NCI-H146 (cell line): Measurements from ENCODE around the gene HAPLN1.

ENCODE experiments used
- DNase-seq: peaks from one replicate; lab custom pipeline; 2025; lab: John Stamatoyannopoulos, UW

The HAPLN1 gene

DNA sequence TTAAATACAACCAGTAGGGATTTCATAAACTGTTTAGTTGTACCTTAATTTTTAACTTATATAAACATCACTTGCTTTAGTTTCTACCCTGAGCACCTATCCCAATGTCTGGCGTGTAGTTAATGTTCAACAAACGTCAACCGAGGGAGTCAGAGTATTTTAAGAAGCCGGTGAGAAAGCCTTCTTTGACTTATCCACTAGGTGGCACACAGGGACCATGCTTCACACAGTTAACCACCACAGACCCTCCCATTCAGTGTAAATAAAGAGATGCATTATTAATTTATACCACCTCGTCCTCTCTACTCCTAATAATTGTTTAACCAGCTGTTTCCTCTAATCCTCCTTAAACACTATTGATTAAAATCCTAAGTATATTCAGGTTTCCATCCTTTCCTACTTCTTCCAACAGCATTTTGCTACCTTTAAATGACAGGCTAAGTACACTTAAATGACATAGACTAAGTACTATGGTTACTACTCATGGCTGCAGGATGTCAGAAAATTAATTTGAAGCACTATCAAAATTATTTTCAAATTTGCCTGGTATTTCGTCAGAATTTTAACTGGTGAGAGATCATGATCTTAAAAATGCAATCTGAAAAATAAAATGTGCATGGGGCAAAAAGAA lies 2.3 kb downstream of the HAPLN1 start:
- peak; percentile 69 for DNase-seq

DNA sequence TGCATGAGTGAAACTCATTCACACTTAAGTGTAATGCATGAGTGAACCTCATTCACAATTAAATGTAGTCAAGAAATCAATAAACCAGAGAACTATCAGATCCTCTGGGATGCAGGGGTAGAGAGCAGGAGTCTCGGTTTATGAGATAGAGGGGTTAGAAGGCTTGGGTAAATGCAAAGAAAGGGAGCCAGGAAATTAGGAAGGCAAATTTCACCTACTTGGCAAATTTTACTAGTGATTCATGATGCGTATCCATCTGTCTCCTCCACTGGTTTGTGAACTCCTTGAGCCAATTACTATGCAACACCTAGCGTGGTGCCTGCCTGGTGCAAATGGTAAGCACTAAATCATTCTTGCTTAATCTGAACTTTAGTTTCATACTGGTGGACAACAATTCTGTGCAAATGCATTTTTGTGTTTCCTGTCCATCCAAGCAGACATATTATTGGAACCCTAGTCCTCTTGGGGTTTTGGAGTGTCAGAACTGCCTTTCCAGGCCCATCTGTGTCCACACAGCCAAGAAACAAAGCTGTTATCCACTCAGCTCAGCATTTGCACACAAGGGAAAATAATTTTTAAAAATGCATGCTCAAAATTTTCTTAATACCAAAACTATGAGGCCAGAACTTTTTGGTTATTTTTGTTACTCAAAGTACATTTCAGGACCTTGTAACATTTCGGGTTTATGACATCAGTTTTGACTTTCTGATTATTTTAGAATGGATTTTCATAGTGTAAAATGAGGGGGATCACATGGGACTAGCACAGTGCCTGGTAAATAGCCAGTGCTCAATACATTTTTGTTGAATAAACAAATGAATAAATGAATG lies 5.2 kb downstream of the HAPLN1 start:
- DNase-seq = no peak

DNA sequence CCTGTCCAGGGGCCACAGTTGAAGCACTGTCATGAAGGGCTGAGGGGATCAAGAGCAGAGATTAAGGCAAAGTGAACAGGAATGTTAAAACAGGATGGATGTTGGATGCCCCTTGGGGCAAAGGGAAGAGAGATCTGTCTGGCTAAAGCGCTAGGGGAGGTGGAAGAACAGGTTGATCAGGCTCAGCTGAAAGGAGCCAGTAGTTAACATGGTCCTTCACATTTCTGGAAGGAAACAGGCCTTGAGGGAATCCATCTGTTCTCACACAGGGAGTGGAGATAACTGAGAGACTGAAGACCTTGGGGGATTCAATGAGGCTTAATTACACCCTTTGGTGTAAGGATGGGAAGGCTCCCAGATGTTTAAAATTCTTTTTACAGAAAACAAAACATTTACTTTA lies 5.8 kb downstream of the HAPLN1 start:
- DNase-seq = no peak

DNA sequence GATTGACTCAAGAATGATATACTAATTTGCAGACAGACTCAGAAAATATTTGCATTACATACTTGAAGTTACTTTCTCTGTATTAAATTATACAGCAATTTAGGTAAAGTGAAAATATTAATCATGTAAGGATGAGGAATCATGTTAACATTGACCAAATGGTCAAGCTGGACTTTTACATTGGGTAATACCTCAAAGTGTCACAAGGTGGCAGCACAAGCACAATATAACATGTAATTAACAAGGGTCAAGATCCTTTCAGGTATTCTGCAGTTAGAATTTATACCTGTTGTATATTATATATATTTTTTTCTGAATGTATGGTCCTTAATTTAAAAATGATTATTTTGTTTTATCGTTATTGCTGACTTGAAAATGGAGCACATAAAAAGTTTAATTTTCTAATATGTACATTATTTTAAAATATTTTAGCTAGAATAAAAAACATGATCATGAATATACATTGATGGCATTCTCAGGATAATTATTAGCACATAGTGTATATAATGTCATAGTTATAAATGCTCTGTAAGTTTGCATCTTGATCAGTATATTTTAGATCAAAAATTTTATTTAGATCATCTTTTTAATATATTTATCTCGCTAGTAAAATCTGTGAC lies 8.6 kb downstream of the HAPLN1 start:
- DNase-seq = peak; percentile 44

DNA sequence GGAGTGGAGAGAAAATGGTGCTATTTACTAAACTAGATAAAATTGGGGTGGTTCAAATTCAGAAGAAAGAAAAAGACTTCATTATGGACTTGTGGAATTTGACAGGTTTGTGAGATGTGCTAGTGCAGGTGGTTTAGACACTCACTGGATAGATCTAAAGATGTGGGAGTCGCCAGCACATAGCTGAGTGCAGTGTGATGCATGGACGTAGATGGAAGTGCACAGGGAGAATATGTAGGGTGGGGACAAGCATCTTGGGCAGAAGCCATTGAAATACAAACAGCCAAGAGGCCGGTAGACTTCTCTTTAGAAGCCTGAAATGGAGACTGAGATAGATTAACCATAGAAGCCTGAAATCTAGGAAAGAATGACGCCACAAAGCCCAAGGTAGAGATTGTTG lies 10.7 kb downstream of the HAPLN1 start:
- DNase-seq = no peak

DNA sequence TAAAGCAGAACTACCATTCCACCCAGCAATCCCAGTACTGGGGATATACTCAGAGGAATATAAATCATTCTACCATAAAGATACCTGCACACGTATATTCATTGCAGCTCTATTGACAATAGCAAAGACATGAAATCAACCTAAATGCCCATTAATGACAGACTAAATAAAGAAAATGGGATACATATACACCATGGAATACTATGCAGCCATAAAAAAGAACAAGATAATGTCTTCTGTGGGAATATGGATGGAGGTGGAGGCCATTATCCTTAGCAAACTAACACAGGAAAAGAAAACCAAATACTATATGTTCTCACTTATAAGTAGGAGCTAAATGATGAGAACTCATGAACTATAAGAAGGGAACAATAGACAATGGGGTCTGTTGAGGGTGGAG lies 12.5 kb downstream of the HAPLN1 start:
- no peak for DNase-seq

DNA sequence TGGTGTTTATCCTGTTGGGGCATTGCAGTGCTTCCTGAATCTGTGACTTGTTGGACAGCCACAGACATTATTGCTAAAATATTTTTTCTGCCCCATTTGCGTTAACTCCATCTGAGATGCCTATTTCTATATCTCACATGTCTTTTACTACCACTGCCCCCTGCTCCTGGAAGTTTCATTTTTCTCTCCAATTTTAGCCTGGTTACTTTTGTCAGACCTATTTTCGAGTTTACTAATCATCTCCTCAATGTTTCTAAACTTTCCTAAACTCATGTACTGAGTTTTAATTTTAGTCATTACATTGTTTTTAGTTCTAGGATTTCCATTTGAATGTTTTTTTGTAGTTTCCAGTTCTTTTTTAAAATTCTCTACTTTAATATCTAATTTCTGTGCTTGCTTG lies 17.6 kb downstream of the HAPLN1 start:
- no peak for DNase-seq

DNA sequence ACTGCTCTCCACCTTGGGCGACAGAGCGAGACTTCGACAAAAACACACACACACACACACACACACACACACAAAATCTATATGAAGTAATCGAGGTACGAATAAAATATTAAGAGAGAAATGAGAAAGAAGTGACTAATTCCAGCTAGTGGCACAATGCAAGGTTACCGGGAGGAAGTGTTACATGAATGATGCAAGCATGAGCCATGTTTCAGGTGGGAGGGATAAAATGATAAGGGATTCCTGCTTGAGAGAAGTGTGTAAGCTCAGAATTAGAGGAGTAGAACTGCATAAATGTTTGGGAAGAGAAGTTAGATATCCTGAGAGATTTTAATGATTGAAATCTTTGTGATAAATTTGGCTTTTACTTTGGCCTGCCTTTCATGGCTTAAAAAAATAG lies 18.8 kb downstream of the HAPLN1 start:
- no peak for DNase-seq

DNA sequence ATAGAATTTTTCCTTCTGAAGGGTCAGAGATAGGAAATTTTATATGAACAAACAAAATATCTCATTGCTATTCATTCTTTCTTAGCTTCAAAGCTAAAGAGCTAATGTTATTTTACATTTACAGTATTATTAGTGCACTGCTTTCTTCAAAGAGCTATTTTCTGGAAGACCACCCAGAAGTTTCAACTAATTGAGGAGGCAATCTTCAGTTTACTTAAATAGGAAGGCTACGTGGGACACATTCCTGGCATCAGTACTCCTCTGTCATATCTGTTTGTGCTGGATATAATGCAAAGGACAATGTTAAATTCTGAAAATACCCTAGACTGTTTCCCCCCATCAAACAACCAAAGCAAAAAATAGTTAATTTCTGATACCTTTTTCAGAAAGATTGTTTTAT lies 30.8 kb downstream of the HAPLN1 start:
- no peak for DNase-seq

DNA sequence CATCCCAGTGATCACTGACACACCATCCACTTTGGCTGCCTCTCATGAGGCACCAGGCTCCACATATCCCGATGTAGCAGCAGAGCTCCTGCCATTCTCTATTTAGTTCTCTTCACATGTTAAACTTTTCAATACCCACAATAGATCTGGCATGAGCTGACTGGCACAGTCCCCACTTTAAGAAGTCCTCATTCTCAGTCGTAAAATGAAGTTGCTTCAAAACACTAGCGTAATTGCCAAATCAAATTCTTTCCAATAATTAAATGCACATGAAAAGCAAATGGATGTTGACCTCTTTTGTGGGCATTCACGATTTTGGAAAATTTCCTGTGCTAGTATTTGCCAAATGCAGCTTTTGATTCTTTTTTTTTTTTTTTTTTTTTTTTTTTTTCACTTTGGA lies 32.4 kb downstream of the HAPLN1 start:
- DNase-seq = no peak

DNA sequence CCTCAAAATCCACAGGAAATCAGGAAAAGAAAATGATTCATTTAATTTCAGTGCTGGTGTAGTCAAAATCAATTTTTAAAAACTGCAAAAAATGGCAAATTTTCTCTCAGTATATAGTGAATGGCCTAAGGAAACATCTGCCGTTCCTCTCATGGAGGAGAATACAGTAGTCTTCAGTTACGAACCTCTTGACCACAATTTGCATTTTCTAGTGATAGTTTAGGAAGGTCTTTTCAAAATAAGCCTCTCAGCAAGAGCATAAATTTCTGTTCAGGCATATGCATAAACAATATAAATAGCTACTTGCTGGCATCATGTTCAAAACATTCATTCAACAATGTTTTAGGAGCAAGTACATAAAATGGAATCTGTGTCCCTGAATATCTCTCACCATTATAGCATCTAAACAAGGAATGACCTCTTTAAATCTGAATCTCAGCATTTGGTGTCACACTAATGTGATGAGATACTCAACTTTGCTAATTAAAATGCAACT lies 33.5 kb downstream of the HAPLN1 start:
- no peak for DNase-seq

DNA sequence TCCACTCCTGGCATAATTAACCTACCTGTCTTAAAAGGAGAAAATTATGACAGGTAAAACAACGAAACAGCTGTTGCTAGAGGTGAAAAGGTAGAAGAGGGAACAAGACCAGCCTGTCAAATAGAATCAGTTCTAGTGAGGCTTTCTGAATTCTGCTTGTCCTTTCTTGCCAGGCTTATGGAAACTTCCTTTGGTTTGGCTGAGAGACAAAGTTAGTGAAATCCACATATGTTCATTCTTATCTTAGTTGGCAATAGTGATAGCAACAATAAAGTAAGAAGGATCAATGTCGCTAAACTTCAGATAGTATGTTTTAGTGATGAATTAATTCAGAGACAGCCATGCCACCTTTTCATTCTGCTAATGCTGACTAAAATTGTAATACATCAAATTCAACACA lies 34.4 kb downstream of the HAPLN1 start:
- no peak for DNase-seq

DNA sequence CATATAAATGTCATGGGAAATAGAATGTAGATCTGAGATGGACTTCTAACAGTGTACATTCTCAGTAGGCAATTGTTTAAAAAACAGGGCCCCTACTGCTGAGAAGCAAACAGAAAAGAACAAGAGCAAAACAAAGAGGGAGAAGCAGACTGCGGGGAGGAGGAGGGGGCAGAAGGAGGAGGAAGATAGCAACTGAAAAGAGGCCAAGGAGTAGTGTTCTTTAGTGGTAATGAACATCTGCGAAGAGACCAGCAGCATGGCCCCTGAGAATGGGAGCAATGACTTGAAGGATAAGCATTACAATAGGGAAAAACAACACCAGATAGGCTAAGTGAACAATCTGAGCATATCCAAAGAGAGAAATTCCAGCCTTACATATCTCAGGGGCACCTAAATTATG lies 36.8 kb downstream of the HAPLN1 start:
- peak; percentile 0 for DNase-seq

DNA sequence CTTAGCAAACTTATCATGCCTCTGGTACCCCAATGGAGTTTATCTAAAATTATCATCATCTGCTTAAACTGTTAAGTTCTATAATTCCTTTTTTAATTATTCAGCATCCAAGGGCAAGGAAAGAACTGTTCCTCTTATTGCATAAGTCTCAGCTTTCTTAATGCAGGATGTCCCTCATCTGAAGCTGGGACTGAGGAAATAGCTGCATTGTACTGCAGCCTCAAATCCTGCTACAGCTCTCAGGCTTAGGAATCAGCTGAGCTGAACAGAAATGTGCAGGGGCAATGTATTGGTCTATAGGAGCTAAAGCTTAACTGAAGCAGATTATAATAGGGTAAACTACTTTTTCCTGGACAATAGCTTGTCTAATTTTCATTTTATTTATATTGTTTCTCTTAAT lies 48.0 kb downstream of the HAPLN1 start:
- no peak for DNase-seq

DNA sequence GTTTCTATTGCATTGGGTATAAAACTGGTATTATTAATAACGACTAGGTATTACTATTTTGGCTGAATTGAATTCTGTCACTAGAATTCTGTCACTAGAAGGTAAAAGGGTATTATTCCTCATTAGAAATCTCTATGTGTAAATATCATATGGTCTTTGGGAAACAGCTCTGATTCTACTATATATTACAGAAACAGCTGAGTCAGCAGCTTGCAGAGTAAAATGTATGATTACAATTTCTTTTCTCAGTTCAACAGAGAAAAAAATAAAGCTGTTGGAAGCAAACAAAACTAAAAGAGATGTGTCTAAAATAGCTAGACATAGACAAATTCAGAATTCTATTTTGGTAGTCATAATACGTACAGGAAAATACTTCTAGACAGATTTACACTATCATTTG lies 48.5 kb downstream of the HAPLN1 start:
- DNase-seq = no peak

DNA sequence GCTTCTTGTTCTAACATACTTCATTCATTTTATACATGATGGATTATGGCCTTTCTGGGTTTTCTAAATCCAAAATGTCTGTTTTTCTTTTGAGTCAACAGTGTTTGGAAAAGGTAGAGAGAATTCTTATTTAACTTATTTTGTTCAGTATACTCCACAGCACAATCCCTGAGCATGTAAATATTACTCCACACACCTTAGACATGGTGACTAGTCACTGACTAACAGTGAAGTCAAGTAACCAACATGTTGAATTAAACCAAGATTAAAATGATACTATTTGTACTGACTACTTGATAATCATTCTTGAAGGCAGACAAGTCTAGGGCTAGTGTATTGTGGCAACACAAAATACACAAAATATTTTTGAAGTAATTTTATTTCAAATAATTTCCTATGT lies 55.0 kb downstream of the HAPLN1 start:
- DNase-seq = no peak

DNA sequence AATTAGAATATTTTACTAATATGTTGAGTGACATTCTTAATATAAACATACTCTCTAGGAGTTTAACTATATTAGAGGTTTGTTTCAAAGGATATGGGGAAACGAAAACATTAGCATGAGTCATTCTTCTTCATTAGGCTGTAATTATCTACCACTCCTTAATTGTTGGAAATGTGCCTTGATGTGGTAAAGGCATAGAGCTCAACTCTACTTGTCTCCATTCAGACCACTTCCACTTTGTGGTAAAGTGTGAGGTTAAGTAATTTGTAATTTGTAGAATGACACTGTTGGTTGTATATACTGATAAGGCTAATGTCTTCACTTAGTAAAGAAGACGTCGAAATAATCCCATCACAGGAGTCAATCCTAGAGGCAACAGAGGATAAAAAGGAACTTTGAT lies 58.1 kb downstream of the HAPLN1 start:
- DNase-seq = no peak

DNA sequence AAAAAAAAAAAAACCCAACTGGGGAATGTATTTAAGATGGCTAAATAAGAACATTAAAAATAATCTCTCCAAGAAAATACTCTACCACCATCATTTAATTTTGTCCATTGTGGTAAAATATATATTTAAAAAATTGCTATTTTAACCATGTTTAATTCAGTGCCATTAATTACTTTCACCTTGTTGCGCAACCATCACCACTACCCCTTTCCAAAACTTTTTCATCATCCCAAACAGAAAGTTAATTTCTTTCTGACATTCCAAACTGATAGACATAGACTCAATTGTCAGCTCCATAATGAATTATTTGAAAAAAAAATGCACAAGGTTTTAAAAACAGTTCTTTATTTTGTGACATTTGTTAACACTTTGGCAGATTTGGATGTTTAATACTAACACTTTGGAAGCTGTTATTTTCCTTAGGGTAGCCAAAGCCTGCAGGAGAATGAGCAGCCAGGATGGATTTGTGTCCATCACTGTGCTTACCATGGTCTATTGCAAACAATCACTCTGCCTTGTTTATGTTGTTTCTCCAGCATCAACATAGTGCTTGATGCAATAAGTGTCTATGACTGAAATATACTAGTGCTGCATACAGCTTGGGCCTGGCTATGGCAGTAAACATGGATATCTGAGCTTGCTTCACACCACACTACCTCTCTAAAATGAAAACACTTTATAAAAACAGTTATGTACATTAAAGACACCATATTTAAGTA lies 62.7 kb downstream of the HAPLN1 start:
- DNase-seq = no peak

DNA sequence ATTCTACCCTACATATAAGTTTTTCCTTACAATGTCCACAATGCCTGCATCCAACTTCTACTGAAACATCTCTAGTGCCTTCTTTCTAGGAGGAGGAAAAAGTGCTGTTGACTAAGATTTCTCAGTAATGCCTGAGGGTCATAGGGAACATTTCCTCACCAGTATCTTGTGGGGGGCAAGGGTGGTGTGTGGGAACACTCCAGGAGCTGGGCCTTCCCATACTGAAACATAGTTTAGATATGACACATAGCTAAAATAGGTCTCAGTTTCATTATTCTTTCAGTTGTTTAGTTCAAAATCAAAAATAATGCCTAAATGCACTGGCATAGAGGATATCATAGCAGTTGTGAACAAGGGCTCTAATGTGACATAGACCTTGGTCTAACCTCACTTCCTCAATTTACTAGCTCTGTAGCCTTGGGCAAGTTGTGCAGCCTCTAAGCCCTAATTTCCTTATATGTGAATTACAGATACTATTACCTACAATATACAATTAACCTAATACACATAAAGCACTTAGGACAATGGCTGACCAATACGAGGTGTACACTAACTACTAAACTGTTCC lies 66.1 kb downstream of the HAPLN1 start:
- no peak for DNase-seq

DNA sequence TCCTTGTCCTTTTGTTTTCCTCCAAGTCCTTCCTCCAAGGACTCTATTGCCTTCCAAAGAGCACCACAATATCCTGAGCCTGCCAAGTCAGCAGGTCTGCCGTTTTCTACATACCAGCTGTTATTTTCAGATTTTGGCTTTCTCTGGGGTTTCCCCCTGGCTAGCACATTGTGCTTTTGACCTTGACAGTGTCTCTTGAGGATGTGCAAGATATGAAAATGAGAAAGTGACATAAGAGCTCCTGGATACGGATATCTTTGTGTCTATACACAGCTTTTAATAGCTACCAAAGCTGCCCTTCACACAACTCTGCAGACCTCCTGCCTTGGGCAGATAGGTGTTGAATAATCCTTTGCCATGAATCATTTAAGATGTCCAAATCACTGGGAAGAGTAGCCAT lies 67.0 kb downstream of the HAPLN1 start:
- DNase-seq = no peak

DNA sequence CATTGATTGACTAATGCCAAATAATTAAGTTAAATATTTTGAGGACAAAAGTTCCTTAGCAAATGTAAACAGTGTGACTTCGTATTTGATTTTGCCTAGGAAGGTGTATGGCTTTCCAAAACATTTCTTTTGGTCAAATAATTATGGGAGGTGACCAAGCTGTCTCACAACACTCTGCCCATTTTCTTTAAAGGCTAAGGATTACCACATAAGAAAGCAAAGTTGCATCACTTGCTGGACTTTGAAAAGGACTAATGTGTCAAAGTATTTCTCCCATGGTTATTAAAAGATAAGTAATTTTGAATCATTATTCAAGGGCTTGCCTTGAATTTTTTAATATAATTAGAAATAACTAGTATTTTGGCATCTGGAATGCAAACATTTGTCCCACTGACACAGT lies 74.7 kb downstream of the HAPLN1 start:
- no peak for DNase-seq

DNA sequence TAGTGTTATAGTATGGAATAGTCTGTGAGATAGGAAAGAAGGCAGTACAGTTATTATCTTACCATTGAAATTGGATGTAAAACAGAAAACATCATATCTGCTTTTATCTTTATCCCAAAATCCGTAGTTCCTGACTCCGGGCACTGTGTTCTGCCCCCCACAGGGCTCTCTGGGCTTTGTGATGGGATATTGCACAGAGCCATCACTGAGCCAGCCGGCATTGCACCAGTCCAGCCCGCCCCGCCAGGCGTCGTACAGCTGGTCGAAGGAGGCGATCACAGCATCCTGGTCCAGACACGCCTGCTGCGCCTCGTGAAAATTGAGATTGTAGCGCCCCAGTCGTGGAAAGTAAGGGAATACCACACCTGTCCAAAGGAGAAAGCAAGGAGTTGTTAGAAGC lies 76.4 kb downstream of the HAPLN1 start:
- no peak for DNase-seq
